Stomach (tissue), 9 donors: ENCODE measurements around the gene NTRK3. TPM values are rescaled to one million over a fixed set of nuclear protein-coding genes. Genes with fewer than 3 reads are reported as not detected.

Experiments used
- DNase-seq, 2 donors: peaks; one replicate each; pipeline versions ENCODE4 v3.0.0 to v3.0.0-alpha.2; 2013 to 2019
- H3K27ac ChIP-seq, 5 donors: fragments of 200-600 bp in 4 of 5; sonication (generic) in 4 of 5; one replicate each; pipeline ENCODE4 v1.5.1; 2013 to 2019; ENCODE audit warnings: mild to moderate bottlenecking in 1 of 5, moderate library complexity in 1 of 5
- H3K27me3 ChIP-seq, 3 donors: fragments of 200-600 bp; sonication (generic); one replicate each; pipeline ENCODE4 v1.5.1; 2017 to 2019; ENCODE audit warnings: mixed run types in 1 of 3
- H3K36me3 ChIP-seq, 4 donors: fragments of 200-600 bp; sonication (generic); 1 replicate in 3 of 4; 2 replicates in 1 of 4; pipeline ENCODE4 v1.5.1; 2016 to 2019
- H3K4me1 ChIP-seq, 4 donors: fragments of 200-600 bp; sonication (generic); one replicate each; pipeline ENCODE4 v1.5.1; 2016 to 2019
- H3K4me3 ChIP-seq, 4 donors: fragments of 200-600 bp; sonication (generic) in 3 of 4; one replicate each; pipeline ENCODE4 v1.5.1; 2016 to 2019; ENCODE audit warnings: mild to moderate bottlenecking in 1 of 4
- H3K9me3 ChIP-seq, 4 donors: fragments of 200-600 bp; sonication (generic); one replicate each; pipeline ENCODE4 v1.5.1; 2016 to 2019
- EP300 ChIP-seq: sonication (generic); formaldehyde crosslinking; IDR thresholded peaks from one replicate; pipeline ENCODE4 v1.6.1; 2017; ENCODE audit warnings: antibody characterized with exemption
- POLR2A ChIP-seq, 4 donors: fragments of 450-650 bp; IDR thresholded peaks; one replicate each; pipeline ENCODE4 v1.6.1; 2016; ENCODE audit warnings: antibody characterized with exemption in 4 of 4, control low read depth in 2 of 4, mild to moderate bottlenecking in 1 of 4, moderate library complexity in 1 of 4
- POLR2AphosphoS5 ChIP-seq, 3 donors: sonication (generic); formaldehyde crosslinking; IDR thresholded peaks; one replicate each; pipeline ENCODE4 v1.6.1; 2016; ENCODE audit warnings: antibody characterized with exemption in 3 of 3
- whole genome bisulfite sequencing, 5 donors: extraction: QIAGEN DNeasy Blood & Tissue Kit in 3 of 5; methylation state at CpG; one replicate each; pipeline versions ENCODE4 v1.1.5 to v1.1.7; 2013 to 2018; 5-methylcytosine and 5-hydroxymethylcytosine counted together
- intact Hi-C: fragments of 100-400 bp; cut with DNase I; formaldehyde crosslinking; loops from one replicate; pipeline ENCODE4 v1.15.1; 2023; ENCODE audit warnings: low total_unique reads
- polyA plus RNA-seq, 3 donors: library from polyadenylated mRNA; stranded (reverse); fragments of 200-250 nt; gene quantifications; one replicate each; pipeline ENCODE4 v1.2.3, GENCODE V29; 2013
- total RNA-seq, 5 donors: library from RNA; depleted of rRNA; stranded (reverse); fragments of >200 nt; gene quantifications; one replicate each; pipeline versions ENCODE4 v1.1.0 to v1.2.3, GENCODE V29; 2014 to 2016
- TF ChIP-seq, protein P1 (sequence below), 7 experiments: fragments of 450-650 bp in 4 of 7; fragments of 200-600 bp in 3 of 7; sonication (generic) in 3 of 7; IDR thresholded peaks; one replicate each; pipeline ENCODE4 v1.5.1; 2016 to 2019; ENCODE audit warnings: antibody characterized with exemption in 7 of 7, control low read depth in 2 of 7, mild to moderate bottlenecking in 1 of 7
- donor health status: healthy with polysubstance abuse.
- donor health status: Bipolar disorder and iron deficiency.
- donor health status: healthy.

Gene NTRK3
- total and polyA plus RNA-seq, 8 donors, result under 0.01 to 18.2 (median 1.0) TPM; not detected in 1

GRCh38 chr15:87961851-87962420, 294.6 kb downstream of the NTRK3 start:
- H3K27me3 ChIP-seq, result peaks cover 0 to 8% (median 0%) of the 10 kb centered on the region in 3 donors
- intact Hi-C loops, result no loop called here
- TF ChIP-seq, protein P1, sequence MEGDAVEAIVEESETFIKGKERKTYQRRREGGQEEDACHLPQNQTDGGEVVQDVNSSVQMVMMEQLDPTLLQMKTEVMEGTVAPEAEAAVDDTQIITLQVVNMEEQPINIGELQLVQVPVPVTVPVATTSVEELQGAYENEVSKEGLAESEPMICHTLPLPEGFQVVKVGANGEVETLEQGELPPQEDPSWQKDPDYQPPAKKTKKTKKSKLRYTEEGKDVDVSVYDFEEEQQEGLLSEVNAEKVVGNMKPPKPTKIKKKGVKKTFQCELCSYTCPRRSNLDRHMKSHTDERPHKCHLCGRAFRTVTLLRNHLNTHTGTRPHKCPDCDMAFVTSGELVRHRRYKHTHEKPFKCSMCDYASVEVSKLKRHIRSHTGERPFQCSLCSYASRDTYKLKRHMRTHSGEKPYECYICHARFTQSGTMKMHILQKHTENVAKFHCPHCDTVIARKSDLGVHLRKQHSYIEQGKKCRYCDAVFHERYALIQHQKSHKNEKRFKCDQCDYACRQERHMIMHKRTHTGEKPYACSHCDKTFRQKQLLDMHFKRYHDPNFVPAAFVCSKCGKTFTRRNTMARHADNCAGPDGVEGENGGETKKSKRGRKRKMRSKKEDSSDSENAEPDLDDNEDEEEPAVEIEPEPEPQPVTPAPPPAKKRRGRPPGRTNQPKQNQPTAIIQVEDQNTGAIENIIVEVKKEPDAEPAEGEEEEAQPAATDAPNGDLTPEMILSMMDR (IDR thresholded peaks at IDR 0.05), result no peak
- TF ChIP-seq POLR2A (IDR thresholded peaks at IDR 0.05), result no peak
- no peak for TF ChIP-seq POLR2AphosphoS5 (IDR thresholded peaks at IDR 0.05)
- TF ChIP-seq EP300, result no peak
- no peaks in the 10 kb centered on the region for H3K36me3 ChIP-seq
- H3K4me1 ChIP-seq, result no peaks in the 10 kb centered on the region
- H3K27ac ChIP-seq, result no peak overlapping the region
- 55 to 75% (median 64%) methylated on average over 2 of the region's 2 CpGs for WGBS, 5 donors
- no peak for DNase-seq
- H3K9me3 ChIP-seq, result no peaks in the 10 kb centered on the region
- H3K4me3 ChIP-seq, result no peak overlapping the region

GRCh38 chr15:87959662-87960061, 296.9 kb downstream of the NTRK3 start:
- DNase-seq, result no peak
- Histone ChIP-seq H3K4me3 (no peak overlapping the region), H3K36me3 (no peaks in the 10 kb centered on the region), H3K27ac (no peak overlapping the region), H3K9me3 (no peaks in the 10 kb centered on the region), H3K27me3 (peaks cover 0 to 8% (median 0%) of the 10 kb centered on the region in 3 donors), H3K4me1 (no peaks in the 10 kb centered on the region)
- intact Hi-C loops, result no loop called here
- WGBS, 5 donors, result 77 to 96% (median 86%) methylated on average over 3 to 4 of the region's 4 CpGs
- TF ChIP-seq, protein P1 (IDR thresholded peaks at IDR 0.05), result no peak
- TF ChIP-seq POLR2AphosphoS5 (IDR thresholded peaks at IDR 0.05) (no peak), EP300 (no peak), POLR2A (IDR thresholded peaks at IDR 0.05) (no peak)

GRCh38 chr15:87959080-87959479, 297.5 kb downstream of the NTRK3 start:
- Histone ChIP-seq H3K36me3 (no peaks in the 10 kb centered on the region), H3K27ac (no peak overlapping the region), H3K4me1 (no peaks in the 10 kb centered on the region), H3K9me3 (no peaks in the 10 kb centered on the region), H3K27me3 (peaks cover 0 to 8% (median 0%) of the 10 kb centered on the region in 3 donors), H3K4me3 (no peak overlapping the region)
- intact Hi-C loops, result no loop called here
- TF ChIP-seq EP300 (no peak), POLR2A (IDR thresholded peaks at IDR 0.05) (no peak), POLR2AphosphoS5 (IDR thresholded peaks at IDR 0.05) (no peak)
- TF ChIP-seq, protein P1 (IDR thresholded peaks at IDR 0.05), result no peak
- no peak for DNase-seq
- WGBS, 5 donors, result 60 to 88% (median 72%) methylated on average over 11 of the region's 11 CpGs

DNA sequence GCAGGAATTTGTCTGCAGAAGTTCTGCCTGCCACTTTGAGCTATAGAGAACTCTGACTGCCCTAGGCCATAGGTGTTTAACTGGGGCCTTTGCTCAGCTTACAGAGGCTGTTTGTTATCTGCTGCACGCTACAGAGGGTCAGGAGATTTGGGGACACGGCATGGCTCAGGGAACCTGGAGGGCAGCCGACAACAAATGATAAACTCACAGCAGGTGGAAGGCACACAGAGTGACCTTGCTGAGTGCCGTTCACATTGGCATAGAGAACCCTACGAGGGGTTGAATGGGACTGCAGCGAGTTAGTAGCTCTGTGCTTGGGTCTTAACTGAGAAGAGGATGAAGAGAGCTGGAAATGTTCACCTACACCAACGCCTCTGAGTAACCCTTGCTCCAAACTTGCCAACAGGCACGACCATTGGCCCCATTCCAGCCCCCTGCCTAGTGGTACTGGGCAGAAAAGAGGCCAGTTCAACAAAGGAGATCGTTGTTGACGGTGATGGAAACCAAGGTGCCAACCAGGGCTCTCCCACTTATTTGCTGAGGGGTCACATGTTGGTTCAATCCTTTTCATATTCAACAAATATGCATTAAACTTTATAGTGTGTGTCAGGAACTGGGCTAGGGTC, 301.1 kb downstream of the NTRK3 start:
- DNase-seq, result no peak
- Histone ChIP-seq H3K36me3 (no peaks in the 10 kb centered on the region), H3K9me3 (no peaks in the 10 kb centered on the region), H3K27me3 (peaks cover 0 to 8% (median 0%) of the 10 kb centered on the region in 3 donors), H3K27ac (no peak overlapping the region), H3K4me3 (no peak overlapping the region), H3K4me1 (no peaks in the 10 kb centered on the region)
- no peak for TF ChIP-seq POLR2AphosphoS5 (IDR thresholded peaks at IDR 0.05)
- TF ChIP-seq POLR2A (IDR thresholded peaks at IDR 0.05), result no peak
- TF ChIP-seq, protein P1 (IDR thresholded peaks at IDR 0.05), result no peak
- TF ChIP-seq EP300, result no peak
- intact Hi-C loops, result no loop called here
- WGBS, 5 donors, result 48 to 73% (median 61%) methylated on average over 9 to 10 of the region's 10 CpGs
